ENCODE measurements around the gene LRRC38.

GRCh38 chr1:13513063-13513894 is 524 bp downstream of the LRRC38 start:
- TF ChIP-seq CTCF (IDR thresholded peaks at IDR 0.05) (no peak), POLR2A (IDR thresholded peaks at IDR 0.05) (no peak)
